Measurements from ENCODE around the gene TDRKH.

DNA sequence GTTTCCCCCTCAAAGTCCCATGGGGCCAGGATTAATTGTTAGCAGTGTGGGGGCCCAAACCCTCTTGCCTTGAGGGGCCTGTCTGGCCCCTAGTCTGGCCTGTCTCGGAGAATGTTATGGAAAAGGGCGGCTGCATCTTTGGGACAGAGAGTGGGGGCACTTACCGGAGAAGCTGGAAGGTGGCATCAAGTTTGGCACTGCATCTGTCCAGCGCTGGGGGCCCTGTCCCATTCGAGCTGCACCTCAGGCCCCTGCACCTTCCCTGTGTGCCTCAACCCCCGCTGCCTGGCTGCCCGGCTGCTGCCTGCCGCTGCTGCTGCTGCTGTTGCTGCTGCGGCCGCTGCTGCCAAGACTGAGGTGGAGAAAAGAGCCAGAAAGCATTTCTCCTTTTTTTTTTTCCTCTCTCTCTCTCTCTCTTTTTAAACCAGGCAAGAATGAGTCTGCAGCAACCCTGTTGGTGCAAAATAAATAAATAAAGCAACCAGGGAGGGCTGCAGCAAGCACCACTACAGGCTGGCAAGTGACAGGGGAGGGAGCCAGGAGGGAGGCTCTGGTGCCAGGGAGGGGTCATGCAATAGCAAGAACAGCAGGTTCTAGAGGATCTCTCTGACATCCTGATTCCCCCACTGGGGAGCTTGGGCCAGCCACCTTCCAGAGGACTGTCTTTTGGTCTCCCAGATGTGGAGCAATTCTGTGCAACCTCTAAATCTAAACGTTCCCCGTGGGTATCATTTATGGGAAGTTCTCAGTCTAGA is 14.9 kb upstream of the TDRKH start, which contains the start of gene LINGO4:
- TF ChIP-seq, protein P1, sequence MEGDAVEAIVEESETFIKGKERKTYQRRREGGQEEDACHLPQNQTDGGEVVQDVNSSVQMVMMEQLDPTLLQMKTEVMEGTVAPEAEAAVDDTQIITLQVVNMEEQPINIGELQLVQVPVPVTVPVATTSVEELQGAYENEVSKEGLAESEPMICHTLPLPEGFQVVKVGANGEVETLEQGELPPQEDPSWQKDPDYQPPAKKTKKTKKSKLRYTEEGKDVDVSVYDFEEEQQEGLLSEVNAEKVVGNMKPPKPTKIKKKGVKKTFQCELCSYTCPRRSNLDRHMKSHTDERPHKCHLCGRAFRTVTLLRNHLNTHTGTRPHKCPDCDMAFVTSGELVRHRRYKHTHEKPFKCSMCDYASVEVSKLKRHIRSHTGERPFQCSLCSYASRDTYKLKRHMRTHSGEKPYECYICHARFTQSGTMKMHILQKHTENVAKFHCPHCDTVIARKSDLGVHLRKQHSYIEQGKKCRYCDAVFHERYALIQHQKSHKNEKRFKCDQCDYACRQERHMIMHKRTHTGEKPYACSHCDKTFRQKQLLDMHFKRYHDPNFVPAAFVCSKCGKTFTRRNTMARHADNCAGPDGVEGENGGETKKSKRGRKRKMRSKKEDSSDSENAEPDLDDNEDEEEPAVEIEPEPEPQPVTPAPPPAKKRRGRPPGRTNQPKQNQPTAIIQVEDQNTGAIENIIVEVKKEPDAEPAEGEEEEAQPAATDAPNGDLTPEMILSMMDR (conservative IDR thresholded peaks at IDR 0.05; ENCODE audit: low read length), result no peak
- no peak for TF ChIP-seq EZH2phosphoT487 (IDR thresholded peaks at IDR 0.05; ENCODE audit: borderline replicate concordance, low read depth, low read length)

All from OCI-LY7 (cell line).